Osteoblast (primary cell): ENCODE data around the gene CAB39L. TPM values are rescaled to one million over a fixed set of nuclear protein-coding genes. Genes with fewer than 3 reads are reported as not detected.
A peak's percentile ranks its signal among the peaks of the same experiment; 100 is the strongest.

Source experiments
- DNase-seq: peaks from one replicate; pipeline ENCODE4 v3.0.0; 2011; ENCODE audit warnings: low spot score, mixed read lengths; ENCODE audit not compliant: insufficient read length; ENCODE audit errors: missing footprints
- H2AFZ ChIP-seq: 2 replicates; pipeline ENCODE4 v1.6.0; 2011; ENCODE audit warnings: mild to moderate bottlenecking, low read length
- H3K27ac ChIP-seq: 2 replicates; pipeline ENCODE4 v1.5.1; 2011; ENCODE audit warnings: mild to moderate bottlenecking, low read depth, low read length, moderate library complexity
- H3K27me3 ChIP-seq: 2 replicates; pipeline ENCODE4 v1.6.0; 2012; ENCODE audit warnings: mild to moderate bottlenecking, control low read depth, inconsistent platforms, low read length, moderate library complexity; ENCODE audit not compliant: insufficient read depth
- H3K36me3 ChIP-seq: 2 replicates; pipeline ENCODE4 v1.5.1; 2011; ENCODE audit warnings: mild to moderate bottlenecking, low read length, control low read depth, moderate library complexity; ENCODE audit not compliant: insufficient read depth
- H3K4me1 ChIP-seq: 2 replicates; pipeline ENCODE4 v1.5.1; 2011; ENCODE audit warnings: mild to moderate bottlenecking, low read length, control low read depth, moderate library complexity; ENCODE audit not compliant: insufficient read depth
- H3K4me2 ChIP-seq: 2 replicates; pipeline ENCODE4 v1.6.0; 2011; ENCODE audit warnings: mild to moderate bottlenecking, low read length; ENCODE audit not compliant: insufficient read depth
- H3K4me3 ChIP-seq: fragments of 200-600 bp; sonication (generic); 3 replicates; pipeline ENCODE4 v1.5.1; 2012; ENCODE audit warnings: mild to moderate bottlenecking, low read length, inconsistent platforms; ENCODE audit not compliant: insufficient read depth
- H3K79me2 ChIP-seq: 2 replicates; pipeline ENCODE4 v1.6.0; 2012; ENCODE audit warnings: mild to moderate bottlenecking, low read length, control low read depth, inconsistent platforms; ENCODE audit not compliant: insufficient read depth
- H3K9me3 ChIP-seq: 2 replicates; pipeline ENCODE4 v1.5.1; 2011; ENCODE audit warnings: low read depth, low read length, control low read depth
- H4K20me1 ChIP-seq: 2 replicates; pipeline ENCODE4 v1.6.0; 2012; ENCODE audit warnings: mild to moderate bottlenecking, low read length, control low read depth; ENCODE audit not compliant: insufficient read depth
- CTCF ChIP-seq: IDR thresholded peaks from 2 replicates; pipeline ENCODE4 v1.5.1; 2011; ENCODE audit warnings: mild to moderate bottlenecking, low read depth, low read length, moderate library complexity; ENCODE audit errors: extremely low read depth
- total RNA-seq: library from RNA; depleted of rRNA; stranded (reverse); fragments of >200 nt; gene quantifications from 2 replicates; pipeline ENCODE4 v1.2.3, GENCODE V29; 2012

The CAB39L gene
- total RNA-seq, 1 donor = 12.3 TPM

GRCh38 chr13:49386664-49387063 lies 57.2 kb downstream of the CAB39L start:
- Histone ChIP-seq H3K4me2 (no peak overlapping the region), H3K4me3 (no peak overlapping the region), H3K9me3 (no peaks in the 10 kb centered on the region), H3K27me3 (no peaks in the 10 kb centered on the region), H4K20me1 (no peaks in the 10 kb centered on the region), H3K36me3 (no peaks in the 10 kb centered on the region), H3K79me2 (no peaks in the 10 kb centered on the region), H2AFZ (no peak overlapping the region), H3K27ac (no peak overlapping the region), H3K4me1 (no peaks in the 10 kb centered on the region)
- no peak for DNase-seq
- no peak for TF ChIP-seq CTCF

GRCh38 chr13:49376121-49376520 lies 67.7 kb downstream of the CAB39L start:
- TF ChIP-seq CTCF = no peak
- no peak for DNase-seq
- Histone ChIP-seq H3K79me2 (no peaks in the 10 kb centered on the region), H4K20me1 (no peaks in the 10 kb centered on the region), H3K9me3 (no peaks in the 10 kb centered on the region), H3K27ac (no peak overlapping the region), H2AFZ (no peak overlapping the region), H3K27me3 (no peaks in the 10 kb centered on the region), H3K36me3 (no peaks in the 10 kb centered on the region), H3K4me3 (no peak overlapping the region), H3K4me2 (no peak overlapping the region), H3K4me1 (peaks cover 26% of the 10 kb centered on the region)

DNA sequence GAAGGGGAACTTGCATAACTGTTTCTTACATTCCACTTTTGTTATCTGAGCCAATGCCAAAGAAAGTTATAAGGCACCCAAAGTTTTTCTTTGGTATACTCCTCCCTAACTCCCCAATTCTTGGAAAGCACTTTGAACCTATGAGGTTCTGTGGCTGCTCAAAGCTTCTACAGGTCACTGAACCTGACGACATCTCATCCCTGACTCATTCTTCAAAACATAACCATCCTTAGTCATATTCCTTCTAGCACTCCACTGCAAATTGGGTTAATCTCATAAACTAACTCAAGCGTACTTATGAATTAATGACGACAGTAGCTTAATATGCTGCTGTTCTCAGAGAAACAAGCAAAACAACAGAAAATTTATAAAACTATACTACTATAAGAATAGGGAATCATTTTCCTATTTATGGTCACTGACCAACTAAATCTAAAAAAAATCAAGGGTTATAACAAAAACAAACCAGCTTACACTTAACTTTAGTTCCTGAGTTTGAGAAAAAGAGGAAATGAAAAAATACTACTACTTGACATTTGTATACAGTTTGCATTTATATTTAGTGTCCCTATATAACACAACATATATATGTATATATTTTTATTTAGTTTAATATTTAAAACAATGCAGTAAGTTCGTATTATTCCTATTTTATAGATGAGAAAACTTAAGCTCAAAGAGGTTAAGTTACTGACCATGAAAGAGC lies 69.1 kb downstream of the CAB39L start:
- no peak overlapping the region for H2AFZ ChIP-seq
- no peaks in the 10 kb centered on the region for H3K79me2 ChIP-seq
- no peaks in the 10 kb centered on the region for H3K36me3 ChIP-seq
- no peak overlapping the region for H3K4me3 ChIP-seq
- H3K9me3 ChIP-seq = no peaks in the 10 kb centered on the region
- no peaks in the 10 kb centered on the region for H4K20me1 ChIP-seq
- DNase-seq = peak; percentile 73
- peak overlapping the region; percentile 49 for H3K4me2 ChIP-seq
- no peak for TF ChIP-seq CTCF
- peaks cover 26% of the 10 kb centered on the region for H3K4me1 ChIP-seq
- no peaks in the 10 kb centered on the region for H3K27me3 ChIP-seq
- H3K27ac ChIP-seq = peak overlapping the region; percentile 14

- no peaks in the 10 kb centered on the region for H3K9me3 ChIP-seq
- H3K79me2 ChIP-seq = no peaks in the 10 kb centered on the region
- H2AFZ ChIP-seq = no peak overlapping the region
- no peak overlapping the region for H3K4me3 ChIP-seq
- no peaks in the 10 kb centered on the region for H4K20me1 ChIP-seq
- H3K4me1 ChIP-seq = peaks cover 26% of the 10 kb centered on the region
- no peaks in the 10 kb centered on the region for H3K27me3 ChIP-seq
- no peaks in the 10 kb centered on the region for H3K36me3 ChIP-seq
- TF ChIP-seq CTCF = no peak
- no peak for DNase-seq
- peak overlapping the region; percentile 21 for H3K27ac ChIP-seq
- H3K4me2 ChIP-seq = peak overlapping the region; percentile 49
Measured at GRCh38 chr13:49373716-49374115, 70.1 kb downstream of the CAB39L start.
